Ramos (cell line): ENCODE measurements around the gene EFHB.
"Not testable (repeated sequence)": the region's sequence is repeated elsewhere in the genome, so short reads cannot be mapped to it uniquely, and the experiment has no call there.

Experiments used
- in situ Hi-C: fragments of 300-500 bp; cut with MboI; formaldehyde crosslinking; loops from one replicate; pipeline ENCODE4 v1.14.3; 2022; ENCODE audit warnings: low sequenced_read_pairs; ENCODE audit not compliant: unreplicated experiment

The EFHB gene

DNA sequence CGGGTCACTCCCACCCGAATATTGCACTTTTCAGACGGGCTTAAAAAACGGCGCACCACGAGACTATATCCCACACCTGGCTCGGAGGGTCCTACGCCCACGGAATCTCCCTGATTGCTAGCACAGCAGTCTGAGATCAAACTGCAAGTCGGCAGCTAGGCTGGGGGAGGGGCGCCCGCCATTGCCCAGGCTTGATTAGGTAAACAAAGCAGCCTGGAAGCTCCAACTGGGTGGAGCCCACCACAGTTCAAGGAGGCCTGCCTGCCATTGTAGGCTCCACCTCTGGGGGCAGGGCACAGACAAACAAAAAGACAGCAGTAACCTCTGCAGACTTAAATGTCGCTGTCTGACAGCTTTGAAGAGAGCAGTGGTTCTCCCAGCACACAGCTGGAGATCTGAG is 78.7 kb downstream of the EFHB start:
- in situ Hi-C loops, result loop anchor here (25.0 kb wide), 2 partner anchors 618 to 793 kb away; no protein-coding TSS in a partner anchor

- in situ Hi-C loops, result not testable (repeated sequence)
Observed at GRCh38 chr3:19846609-19847008, 87.4 kb downstream of the EFHB start.
